CD14-positive monocyte (primary cell): ENCODE measurements around the gene ZNF76. TPM values are rescaled to one million over a fixed set of nuclear protein-coding genes. Genes with fewer than 3 reads are reported as not detected.
A peak's percentile ranks its signal among the peaks of the same experiment; 100 is the strongest.

Source experiments
- DNase-seq, 3 donors: peaks; one replicate each; pipeline ENCODE4 v3.0.0-alpha.2; 2011 to 2022
- H2AFZ ChIP-seq: 2 replicates; pipeline ENCODE4 v1.6.0; 2012; ENCODE audit warnings: mild to moderate bottlenecking, low read depth, low read length, inconsistent platforms; ENCODE audit not compliant: insufficient read depth, poor library complexity, severe bottlenecking
- H3K27ac ChIP-seq, 2 donors: 1 replicate in 1 of 2; 2 replicates in 1 of 2; pipeline ENCODE4 v1.5.1; 2012 to 2013; ENCODE audit warnings: low read length in 2 of 2, control low read depth in 1 of 2, inconsistent platforms in 1 of 2, low read depth in 1 of 2, mild to moderate bottlenecking in 1 of 2
- H3K27me3 ChIP-seq, 2 donors: one replicate each; pipeline versions ENCODE4 v1.6.0 to v1.6.1; 2011 to 2013; ENCODE audit warnings: low read length in 2 of 2; ENCODE audit not compliant: control insufficient read depth in 2 of 2, insufficient read depth in 2 of 2
- H3K36me3 ChIP-seq, 2 donors: replicated peaks in 1 of 2; 1 replicate in 1 of 2; 2 replicates in 1 of 2; pipeline versions ENCODE4 v1.5.1 to v1.6.1; 2012 to 2013; ENCODE audit warnings: low read length in 2 of 2, control low read depth in 1 of 2, inconsistent platforms in 1 of 2, mild to moderate bottlenecking in 1 of 2; ENCODE audit not compliant: insufficient read depth in 2 of 2, control insufficient read depth in 1 of 2
- H3K4me1 ChIP-seq, 2 donors: 1 replicate in 1 of 2; 2 replicates in 1 of 2; pipeline versions ENCODE4 v1.5.1 to v1.6.1; 2012 to 2013; ENCODE audit warnings: low read length in 2 of 2, control low read depth in 1 of 2, inconsistent platforms in 1 of 2, mild to moderate bottlenecking in 1 of 2, moderate library complexity in 1 of 2; ENCODE audit not compliant: insufficient read depth in 2 of 2, control insufficient read depth in 1 of 2
- H3K4me2 ChIP-seq: replicated peaks from 2 replicates; pipeline ENCODE3; 2012; ENCODE audit warnings: low read length, moderate library complexity, mild to moderate bottlenecking; ENCODE audit not compliant: poor library complexity, severe bottlenecking; ENCODE audit errors: extremely low read depth
- H3K4me3 ChIP-seq, 3 experiments: fragments of 200-600 bp in 1 of 3; sonication (generic) in 1 of 3; replicated peaks in 1 of 3; 1 replicate in 2 of 3; 2 replicates in 1 of 3; pipeline ENCODE4 v1.5.1; 2011 to 2013; ENCODE audit warnings: low read length in 3 of 3, mild to moderate bottlenecking in 3 of 3, control low read depth in 2 of 3, low read depth in 2 of 3, inconsistent platforms in 1 of 3, moderate library complexity in 1 of 3
- H3K79me2 ChIP-seq: 2 replicates; pipeline ENCODE4 v1.6.0; 2012; ENCODE audit warnings: mild to moderate bottlenecking, control low read depth, inconsistent platforms, low read length, moderate library complexity; ENCODE audit not compliant: insufficient read depth
- H3K9ac ChIP-seq: 2 replicates; pipeline ENCODE4 v1.6.0; 2017; ENCODE audit warnings: low read length, mild to moderate bottlenecking; ENCODE audit not compliant: insufficient read depth, poor library complexity, severe bottlenecking
- H3K9me3 ChIP-seq, 2 donors: replicated peaks in 1 of 2; 1 replicate in 1 of 2; 2 replicates in 1 of 2; pipeline versions ENCODE4 v1.5.1 to v1.6.1; 2012 to 2013; ENCODE audit warnings: low read length in 2 of 2, control low read depth in 1 of 2; ENCODE audit not compliant: control insufficient read depth in 1 of 2, insufficient read depth in 1 of 2
- H4K20me1 ChIP-seq: 2 replicates; pipeline ENCODE4 v1.6.0; 2012; ENCODE audit warnings: mild to moderate bottlenecking, low read length, control low read depth, moderate library complexity; ENCODE audit not compliant: insufficient read depth
- H3K27ac Mint-ChIP-seq, 7 donors: one replicate each; pipeline ENCODE4 v1.8.0; 2020; ENCODE audit warnings: mild to moderate bottlenecking in 7 of 7, mixed read lengths in 7 of 7, moderate library complexity in 6 of 7, inconsistent platforms in 2 of 7
- H3K27me3 Mint-ChIP-seq, 3 donors: one replicate each; pipeline ENCODE4 v1.8.0; 2021 to 2022; ENCODE audit warnings: low read depth in 3 of 3, mild to moderate bottlenecking in 3 of 3, mixed read lengths in 3 of 3, moderate library complexity in 3 of 3, inconsistent platforms in 1 of 3
- H3K36me3 Mint-ChIP-seq, 2 donors: one replicate each; pipeline ENCODE4 v1.8.0; 2020; ENCODE audit warnings: mixed read lengths in 2 of 2, inconsistent platforms in 1 of 2, mild to moderate bottlenecking in 1 of 2
- H3K4me1 Mint-ChIP-seq: one replicate; pipeline ENCODE4 v1.8.0; 2020; ENCODE audit warnings: mild to moderate bottlenecking, mixed read lengths
- H3K4me3 Mint-ChIP-seq, 2 donors: one replicate each; pipeline ENCODE4 v1.8.0; 2020; ENCODE audit warnings: mild to moderate bottlenecking in 2 of 2, mixed read lengths in 2 of 2, moderate library complexity in 1 of 2
- H3K9me3 Mint-ChIP-seq, 7 donors: one replicate each; pipeline ENCODE4 v1.8.0; 2020 to 2022; ENCODE audit warnings: mixed read lengths in 7 of 7, mild to moderate bottlenecking in 6 of 7, moderate library complexity in 6 of 7, inconsistent platforms in 2 of 7
- WGBS: methylation state at CpG from one replicate; pipeline ENCODE4 v1.1.5; 2013; ENCODE audit warnings: missing lambda C conversion rate; ENCODE audit not compliant: insufficient coverage; 5-methylcytosine and 5-hydroxymethylcytosine counted together
- intact Hi-C, 2 donors: fragments of 100-400 bp; cut with micrococcal nuclease; formaldehyde crosslinking; loops; one replicate each; pipeline versions ENCODE4 v1.15.0 to v1.15.1; 2023
- polyA plus RNA-seq, 3 donors: library from polyadenylated mRNA; depleted of rRNA in 1 of 3; unstranded in 2 of 3; stranded (reverse) in 1 of 3; fragments of 300-500 nt in 2 of 3; fragments of >200 nt in 1 of 3; fragmentation: Illumina TruSeq in 2 of 3; gene quantifications; 1 replicate in 2 of 3; 2 replicates in 1 of 3; pipeline ENCODE4 v1.2.3, GENCODE V29; 2012 to 2021
- TF ChIP-seq, protein P1 (sequence below): fragments of 200-600 bp; IDR thresholded peaks from one replicate; pipeline ENCODE4 v1.8.0; 2022; ENCODE audit warnings: antibody characterized with exemption, mild to moderate bottlenecking

ZNF76 gene
- polyA plus RNA-seq, 3 donors, result 6.8 to 49.7 (median 9.6) TPM

DNA sequence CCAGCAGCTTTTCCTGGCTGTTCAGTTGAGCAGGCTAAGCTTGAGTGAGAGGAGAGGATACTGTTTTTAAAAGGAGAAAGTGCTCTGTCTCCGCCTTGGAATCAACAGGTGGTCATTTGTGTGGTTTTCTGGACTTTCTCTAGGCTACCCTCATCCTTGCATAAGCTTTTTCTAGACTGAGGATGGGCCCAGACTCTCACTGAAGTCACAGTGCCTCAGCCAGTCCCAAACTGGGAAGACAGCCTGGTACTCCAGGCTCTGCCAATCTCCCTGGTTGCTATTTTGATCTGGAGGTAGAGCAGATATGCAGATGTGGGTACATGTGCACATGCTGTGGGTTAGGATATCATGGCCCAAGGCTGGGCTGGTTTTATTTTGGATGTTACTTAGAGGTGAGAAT lies 38.8 kb upstream of the ZNF76 start:
- Histone ChIP-seq H3K4me2 (no peak overlapping the region), H4K20me1 (no peaks in the 10 kb centered on the region), H3K27me3 (peaks cover 27 to 52% of the 10 kb centered on the region in 2 donors), H3K4me3 (no peak overlapping the region), H3K9me3 (no peaks in the 10 kb centered on the region), H3K79me2 (no peaks in the 10 kb centered on the region), H3K4me1 (peaks cover 7 to 9% of the 10 kb centered on the region in 2 donors), H3K9ac (no peak overlapping the region), H2AFZ (no peak overlapping the region), H3K27ac (no peak overlapping the region), H3K36me3 (no peaks in the 10 kb centered on the region)
- H3K4me1 Mint-ChIP-seq, result peaks cover 11% of the 10 kb centered on the region
- no peak for DNase-seq
- TF ChIP-seq, protein P1, sequence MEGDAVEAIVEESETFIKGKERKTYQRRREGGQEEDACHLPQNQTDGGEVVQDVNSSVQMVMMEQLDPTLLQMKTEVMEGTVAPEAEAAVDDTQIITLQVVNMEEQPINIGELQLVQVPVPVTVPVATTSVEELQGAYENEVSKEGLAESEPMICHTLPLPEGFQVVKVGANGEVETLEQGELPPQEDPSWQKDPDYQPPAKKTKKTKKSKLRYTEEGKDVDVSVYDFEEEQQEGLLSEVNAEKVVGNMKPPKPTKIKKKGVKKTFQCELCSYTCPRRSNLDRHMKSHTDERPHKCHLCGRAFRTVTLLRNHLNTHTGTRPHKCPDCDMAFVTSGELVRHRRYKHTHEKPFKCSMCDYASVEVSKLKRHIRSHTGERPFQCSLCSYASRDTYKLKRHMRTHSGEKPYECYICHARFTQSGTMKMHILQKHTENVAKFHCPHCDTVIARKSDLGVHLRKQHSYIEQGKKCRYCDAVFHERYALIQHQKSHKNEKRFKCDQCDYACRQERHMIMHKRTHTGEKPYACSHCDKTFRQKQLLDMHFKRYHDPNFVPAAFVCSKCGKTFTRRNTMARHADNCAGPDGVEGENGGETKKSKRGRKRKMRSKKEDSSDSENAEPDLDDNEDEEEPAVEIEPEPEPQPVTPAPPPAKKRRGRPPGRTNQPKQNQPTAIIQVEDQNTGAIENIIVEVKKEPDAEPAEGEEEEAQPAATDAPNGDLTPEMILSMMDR, result no peak
- intact Hi-C loops, result no loop called here
- H3K36me3 Mint-ChIP-seq, result peaks cover 0 to 2% of the 10 kb centered on the region in 2 donors
- WGBS, result no CpG with 5 or more reads among the region's 1 CpG
- H3K27ac Mint-ChIP-seq, result peak overlapping the region in 1 of 7 donors; percentile 1
- peaks cover 33 to 66% (median 52%) of the 10 kb centered on the region in 3 donors for H3K27me3 Mint-ChIP-seq
- H3K4me3 Mint-ChIP-seq, result peak overlapping the region in 1 of 2 donors; percentile 18
- H3K9me3 Mint-ChIP-seq, result peaks cover 0 to 5% (median 0%) of the 10 kb centered on the region in 7 donors

DNA sequence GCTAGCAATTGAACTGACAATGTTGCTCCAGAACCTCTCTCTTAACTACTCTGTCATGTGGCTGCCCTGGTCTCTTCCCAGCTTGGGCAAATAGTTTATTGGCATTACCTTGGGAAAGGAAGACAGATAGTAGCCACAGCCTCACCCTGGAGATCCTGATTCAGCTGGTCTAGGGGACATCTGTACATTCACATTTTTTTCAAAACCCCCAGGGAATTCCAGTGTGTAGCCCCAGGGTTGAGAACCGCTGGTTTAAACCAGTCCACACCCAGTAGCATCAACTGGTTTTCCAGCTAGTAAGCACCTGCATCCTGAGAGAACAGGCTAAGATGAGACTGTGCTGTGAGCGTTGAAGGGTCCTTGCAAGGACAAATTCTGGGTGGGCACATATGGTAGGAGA lies 36.1 kb upstream of the ZNF76 start:
- no peak overlapping the region for H3K27ac Mint-ChIP-seq

More for the DNA sequence above, 36.1 kb upstream of the ZNF76 start:
- no peak overlapping the region for H3K27ac ChIP-seq
- H3K9ac ChIP-seq, result no peak overlapping the region
- Mint-ChIP-seq H3K4me1 (peaks cover 4% of the 10 kb centered on the region), H3K9me3 (no peaks in the 10 kb centered on the region), H3K27me3 (peaks cover 26 to 55% (median 42%) of the 10 kb centered on the region in 3 donors), H3K4me3 (no peak overlapping the region), H3K36me3 (no peaks in the 10 kb centered on the region)
- H3K9me3 ChIP-seq, result no peaks in the 10 kb centered on the region
- H3K4me3 ChIP-seq, result no peak overlapping the region
- H3K27me3 ChIP-seq, result peaks cover 17 to 29% of the 10 kb centered on the region in 2 donors
- peaks cover 2 to 5% of the 10 kb centered on the region in 2 donors for H3K4me1 ChIP-seq
- no peak overlapping the region for H3K4me2 ChIP-seq
- intact Hi-C loops, result no loop called here
- no peak for DNase-seq
- H3K79me2 ChIP-seq, result no peaks in the 10 kb centered on the region
- TF ChIP-seq, protein P1, result no peak
- H3K36me3 ChIP-seq, result no peaks in the 10 kb centered on the region
- no peaks in the 10 kb centered on the region for H4K20me1 ChIP-seq
- no peak overlapping the region for H2AFZ ChIP-seq
- 78% methylated on average over 1 of the region's 2 CpGs for WGBS
